GM12874 (cell line): ENCODE measurements around the gene IL36G.

Source experiments
- TF ChIP-seq, protein P1 (sequence below): IDR thresholded peaks from 2 replicates; pipeline ENCODE4 v1.5.1; 2011; ENCODE audit warnings: low read depth, mild to moderate bottlenecking, control low read depth, low read length, moderate library complexity; ENCODE audit not compliant: insufficient read depth

The IL36G gene

DNA sequence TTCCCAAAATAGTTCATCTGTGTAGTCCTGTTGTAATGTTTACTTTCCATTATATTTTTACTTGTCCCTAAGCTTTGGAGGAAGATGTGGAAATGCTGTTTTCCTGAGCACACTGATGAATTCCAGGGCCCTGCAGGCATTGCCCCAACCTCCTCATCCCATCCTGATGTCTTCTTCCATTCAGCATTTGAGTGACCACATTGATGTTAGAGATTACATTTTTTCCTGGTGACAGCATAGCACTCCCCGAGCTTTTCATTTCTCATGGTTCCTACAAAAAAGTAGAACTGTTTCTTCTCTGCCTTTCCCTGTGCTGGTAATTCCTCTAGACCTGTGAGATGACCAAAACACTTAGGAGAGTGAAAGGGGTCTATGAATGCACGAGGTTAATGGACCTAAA lies 32.3 kb downstream of the IL36G start:
- TF ChIP-seq, protein P1, sequence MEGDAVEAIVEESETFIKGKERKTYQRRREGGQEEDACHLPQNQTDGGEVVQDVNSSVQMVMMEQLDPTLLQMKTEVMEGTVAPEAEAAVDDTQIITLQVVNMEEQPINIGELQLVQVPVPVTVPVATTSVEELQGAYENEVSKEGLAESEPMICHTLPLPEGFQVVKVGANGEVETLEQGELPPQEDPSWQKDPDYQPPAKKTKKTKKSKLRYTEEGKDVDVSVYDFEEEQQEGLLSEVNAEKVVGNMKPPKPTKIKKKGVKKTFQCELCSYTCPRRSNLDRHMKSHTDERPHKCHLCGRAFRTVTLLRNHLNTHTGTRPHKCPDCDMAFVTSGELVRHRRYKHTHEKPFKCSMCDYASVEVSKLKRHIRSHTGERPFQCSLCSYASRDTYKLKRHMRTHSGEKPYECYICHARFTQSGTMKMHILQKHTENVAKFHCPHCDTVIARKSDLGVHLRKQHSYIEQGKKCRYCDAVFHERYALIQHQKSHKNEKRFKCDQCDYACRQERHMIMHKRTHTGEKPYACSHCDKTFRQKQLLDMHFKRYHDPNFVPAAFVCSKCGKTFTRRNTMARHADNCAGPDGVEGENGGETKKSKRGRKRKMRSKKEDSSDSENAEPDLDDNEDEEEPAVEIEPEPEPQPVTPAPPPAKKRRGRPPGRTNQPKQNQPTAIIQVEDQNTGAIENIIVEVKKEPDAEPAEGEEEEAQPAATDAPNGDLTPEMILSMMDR, result no peak

DNA sequence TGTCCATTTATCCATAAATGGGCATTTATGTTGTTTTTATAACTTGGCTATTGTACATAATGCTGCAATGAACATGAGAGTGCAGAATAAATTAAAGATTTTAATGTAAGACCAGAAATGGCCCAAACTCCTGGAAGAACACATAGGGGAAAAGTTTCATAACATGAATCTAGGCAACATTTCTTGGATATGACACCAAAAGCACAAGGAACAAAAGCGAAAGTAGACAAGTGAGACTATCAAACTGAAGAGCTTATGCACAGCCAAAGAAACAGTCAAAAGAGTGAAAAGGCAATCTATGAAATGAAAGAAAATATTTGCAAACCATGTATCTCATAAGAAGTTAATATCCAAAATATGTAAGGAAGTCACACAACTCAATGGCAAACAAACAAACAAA lies 33.3 kb downstream of the IL36G start:
- TF ChIP-seq, protein P1, result no peak

DNA sequence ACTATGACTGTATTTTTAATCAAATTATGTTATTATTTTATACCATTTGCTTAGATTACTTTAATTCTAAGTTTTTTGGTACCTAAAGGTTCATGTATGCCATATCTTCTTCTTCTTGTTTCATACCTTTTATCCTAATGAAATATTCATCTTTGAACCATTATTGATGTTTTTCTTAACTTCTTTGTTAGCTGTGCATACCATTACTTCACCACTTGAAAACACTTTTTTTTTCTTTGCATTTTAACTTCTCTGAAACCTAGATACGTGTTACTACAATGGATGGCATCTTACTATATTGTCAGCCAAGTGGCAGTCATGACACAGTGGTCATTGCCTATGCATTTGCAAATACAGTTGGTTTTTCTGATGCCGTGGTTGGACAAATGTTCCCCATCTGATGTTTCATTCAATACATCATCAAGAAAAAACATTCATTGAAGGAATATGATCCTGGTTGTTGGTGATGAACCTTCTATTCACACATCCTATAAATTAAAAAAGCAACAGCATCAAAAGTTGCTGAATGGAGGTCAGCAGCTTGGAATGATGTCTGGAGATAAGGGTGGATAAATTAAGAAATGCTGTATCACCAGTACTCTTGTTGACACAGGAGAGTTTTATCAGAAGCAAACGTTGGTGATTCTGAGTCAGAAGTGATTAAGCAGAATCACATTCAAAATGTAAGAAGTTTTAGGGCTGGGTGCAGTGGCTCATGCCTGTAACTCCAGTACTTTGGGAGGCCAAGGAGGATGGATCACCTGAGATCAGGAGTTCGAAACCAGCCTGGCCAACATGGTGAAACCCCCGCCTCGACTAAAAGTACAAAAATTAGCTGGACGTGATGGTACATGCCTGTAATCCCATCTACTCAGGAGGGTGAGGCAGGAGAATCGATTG lies 34.9 kb downstream of the IL36G start:
- TF ChIP-seq, protein P1, result no peak

- TF ChIP-seq, protein P1, result no peak
Observed at GRCh38 chr2:113013336-113013661, 35.5 kb downstream of the IL36G start.

GRCh38 chr2:113014067-113014466 lies 36.3 kb downstream of the IL36G start:
- TF ChIP-seq, protein P1, result no peak

DNA sequence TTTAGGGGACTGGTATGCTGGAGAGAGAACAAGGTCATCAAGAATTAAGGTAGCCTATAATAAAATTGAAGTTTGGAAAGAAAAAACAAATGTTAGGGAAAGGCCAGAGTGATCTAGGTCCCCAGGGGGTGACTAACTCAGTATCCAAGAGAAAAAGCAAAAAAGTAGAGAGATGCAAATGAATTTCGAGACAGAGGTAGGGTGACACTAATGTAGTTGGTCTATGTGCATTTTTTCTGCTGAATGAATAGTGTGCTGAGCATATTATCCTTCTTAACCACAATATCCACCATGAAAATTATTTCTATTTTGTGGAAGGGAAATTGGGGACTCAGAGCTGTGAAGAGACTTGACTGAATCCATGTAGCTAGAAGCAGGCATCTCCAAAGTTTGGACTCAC lies 37.2 kb downstream of the IL36G start:
- TF ChIP-seq, protein P1, result no peak

DNA sequence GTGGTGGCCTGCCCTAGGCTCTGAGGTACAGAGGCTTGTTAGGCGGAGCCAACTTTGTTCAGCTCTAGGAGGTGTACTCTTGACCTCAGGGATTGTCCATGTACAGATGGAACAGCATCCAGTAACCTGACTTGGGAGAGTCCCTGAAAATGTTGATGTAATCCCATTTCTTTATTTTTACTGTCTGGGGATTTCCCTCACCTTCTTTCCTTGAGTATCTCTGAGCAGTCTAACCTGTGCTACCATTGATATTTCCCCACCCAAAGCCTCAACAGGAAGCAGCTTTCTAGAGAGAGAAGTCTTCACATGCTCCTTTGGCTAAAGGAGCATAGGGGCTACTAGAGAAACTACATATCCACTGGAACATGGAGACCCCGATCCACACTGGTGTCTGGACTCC lies 37.8 kb downstream of the IL36G start:
- TF ChIP-seq, protein P1, result no peak

DNA sequence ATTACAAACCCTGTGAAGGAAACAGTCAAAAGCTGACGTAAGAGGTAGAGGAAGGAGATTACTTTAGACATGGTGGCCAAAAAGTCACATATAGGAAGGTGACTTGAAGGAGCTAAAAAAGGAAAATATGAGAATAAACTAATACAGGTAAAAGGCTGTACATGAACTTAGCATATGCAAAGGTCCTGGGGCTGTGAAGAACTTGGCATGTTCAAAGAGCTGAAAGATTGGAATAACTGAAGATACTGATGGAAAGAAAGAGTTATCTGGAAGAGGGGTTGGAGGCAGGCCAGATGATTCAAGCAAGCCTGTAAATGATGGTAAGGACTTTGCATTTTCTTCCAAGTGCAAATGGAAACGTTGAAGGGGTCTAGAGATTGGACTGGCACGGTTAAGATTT lies 40.7 kb downstream of the IL36G start:
- TF ChIP-seq, protein P1, result no peak
